Dermis microvascular lymphatic vessel endothelial cell (primary cell): ENCODE results near the gene SPATA20. TPM values are rescaled to one million over a fixed set of nuclear protein-coding genes. Genes with fewer than 3 reads are reported as not detected.

ENCODE experiments used
- DNase-seq, 2 donors: peaks; one replicate each; pipeline versions ENCODE4 v3.0.0 to v3.0.0-alpha.2; 2010; ENCODE audit warnings: low read depth in 2 of 2
- total RNA-seq: library from RNA; depleted of rRNA; stranded (reverse); fragments of >200 nt; gene quantifications from 2 replicates; pipeline ENCODE4 v1.2.1, GENCODE V29; 2014

SPATA20 gene
- total RNA-seq, 1 donor from 2014 or later: 37.2 TPM

DNA sequence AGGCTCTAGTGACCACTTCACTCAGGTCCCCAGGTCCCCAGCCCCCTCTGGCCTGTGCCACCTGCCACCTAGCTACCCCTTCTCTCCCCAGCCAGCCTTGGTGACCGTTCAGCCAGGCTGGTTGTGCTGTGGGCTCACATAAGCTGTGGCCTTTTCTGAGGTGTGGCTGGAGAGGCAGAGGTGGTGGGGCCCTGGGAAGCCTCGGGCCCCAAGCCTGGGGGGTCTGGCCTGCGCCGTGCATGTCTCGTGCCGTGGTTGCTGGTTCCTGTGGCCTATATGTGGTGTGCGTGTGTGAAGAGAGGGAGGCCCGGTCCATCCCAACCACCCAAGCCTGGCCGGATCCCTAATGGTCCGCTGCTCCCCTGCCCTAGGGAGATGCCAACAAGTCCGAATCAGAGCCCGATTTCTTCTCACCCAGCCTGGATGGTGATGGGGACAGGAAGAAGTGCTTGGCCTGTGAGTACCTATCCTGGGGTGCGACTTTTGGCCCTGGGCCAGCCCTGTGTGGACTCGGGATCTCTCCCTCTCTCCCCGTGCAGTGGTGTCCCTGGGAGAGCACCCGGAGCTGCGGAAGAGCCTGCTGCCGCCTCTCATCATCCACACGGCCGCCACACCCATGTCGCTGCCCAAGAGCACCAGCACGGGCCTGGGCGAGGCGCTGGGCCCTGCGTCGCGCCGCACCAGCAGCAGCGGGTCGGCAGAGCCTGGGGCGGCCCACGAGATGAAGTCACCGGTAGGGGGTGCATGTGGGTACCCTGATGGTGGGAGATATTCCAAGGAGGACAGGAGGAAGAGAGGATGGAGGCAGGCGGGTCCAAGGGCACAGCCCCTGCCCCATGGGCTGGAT lies 49.4 kb downstream of the SPATA20 start:
- DNase-seq: peak in 1 of 2 donors; percentile 24

- DNase-seq: no peak
Measured at GRCh38 chr17:50598487-50598886, 51.5 kb downstream of the SPATA20 start.

GRCh38 chr17:50599606-50600005 lies 52.6 kb downstream of the SPATA20 start:
- DNase-seq: no peak

GRCh38 chr17:50601823-50602375 lies 54.9 kb downstream of the SPATA20 start:
- DNase-seq: no peak

DNA sequence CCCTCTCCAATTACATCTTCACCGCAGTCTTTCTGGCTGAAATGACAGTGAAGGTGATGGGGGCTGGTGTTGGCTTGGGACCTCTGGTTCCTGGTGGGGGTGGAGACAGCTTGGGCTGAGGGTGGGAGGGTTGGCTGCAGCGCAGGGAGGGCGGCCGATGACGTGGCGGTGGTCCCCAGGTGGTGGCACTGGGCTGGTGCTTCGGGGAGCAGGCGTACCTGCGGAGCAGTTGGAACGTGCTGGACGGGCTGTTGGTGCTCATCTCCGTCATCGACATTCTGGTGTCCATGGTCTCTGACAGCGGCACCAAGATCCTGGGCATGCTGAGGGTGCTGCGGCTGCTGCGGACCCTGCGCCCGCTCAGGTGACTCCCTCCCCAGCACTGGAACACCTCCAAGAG lies 55.9 kb downstream of the SPATA20 start:
- DNase-seq: no peak

DNA sequence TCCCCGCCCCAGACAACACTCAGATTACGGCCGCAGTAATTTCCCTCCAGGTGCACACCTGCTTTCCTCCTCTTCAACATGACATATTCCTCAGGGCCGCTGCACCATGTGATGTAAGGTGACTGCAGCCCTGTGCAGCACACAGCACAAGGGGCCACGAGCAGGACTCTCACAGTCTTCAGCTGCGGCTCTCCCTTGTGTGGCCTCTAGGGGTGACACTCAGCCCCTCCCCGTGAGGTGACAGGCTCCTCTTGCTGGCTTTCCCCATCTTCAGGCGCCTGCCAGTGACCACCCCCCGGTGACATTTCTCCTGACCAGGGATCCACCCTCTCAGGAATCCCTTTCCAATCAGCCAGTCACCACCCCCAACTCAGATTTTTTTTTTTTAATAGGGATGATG lies 56.4 kb downstream of the SPATA20 start:
- DNase-seq: no peak

GRCh38 chr17:50604513-50604912 lies 57.5 kb downstream of the SPATA20 start:
- DNase-seq: peak; percentile 22 to 82

GRCh38 chr17:50605429-50605828 lies 58.5 kb downstream of the SPATA20 start:
- no peak for DNase-seq

Other genes with a start within 250 kb of the SPATA20 start
- gene XYLT2, start 201.0 kb upstream of the SPATA20 start, total RNA-seq: 16.6 and 20.2 TPM in 2 replicates
- 48.3 and 59.8 TPM in 2 replicates for gene MRPL27, start 174.0 kb upstream of the SPATA20 start, total RNA-seq
- 1.3 and 2.6 TPM in 2 replicates for gene EME1, start 173.9 kb upstream of the SPATA20 start, total RNA-seq
- 105 and 116 TPM in 2 replicates for gene LRRC59, start 149.7 kb upstream of the SPATA20 start, total RNA-seq
- gene ACSF2, start 121.0 kb upstream of the SPATA20 start, total RNA-seq: 5.8 and 7.5 TPM in 2 replicates
- gene CHAD, start 78.3 kb upstream of the SPATA20 start, total RNA-seq: not detected in 2 replicates
- 12.5 and 16.3 TPM in 2 replicates for gene RSAD1, start 68.3 kb upstream of the SPATA20 start, total RNA-seq
- 0.13 and 0.26 TPM in 2 replicates for gene MYCBPAP, start 38.7 kb upstream of the SPATA20 start, total RNA-seq
- 0.13 TPM in 1 of 2 replicates, not detected in the other for gene EPN3, start 14.4 kb upstream of the SPATA20 start, total RNA-seq
- gene CACNA1G, start 13.5 kb downstream of the SPATA20 start, total RNA-seq: not detected in 2 replicates
- gene ABCC3, start 87.7 kb downstream of the SPATA20 start, total RNA-seq: 0.13 and 0.90 TPM in 2 replicates
- gene ANKRD40, start 160.7 kb downstream of the SPATA20 start, total RNA-seq: 26.7 and 27.0 TPM in 2 replicates
- gene LUC7L3, start 172.4 kb downstream of the SPATA20 start, total RNA-seq: 13.9 and 14.2 TPM in 2 replicates
- not detected in 2 replicates for gene ANKRD40CL, start 220.3 kb downstream of the SPATA20 start, total RNA-seq